Skeletal muscle cell (primary cell): ENCODE data around the gene NOL4L.
"Not testable (repeated sequence)": the region's sequence is repeated elsewhere in the genome, so short reads cannot be mapped to it uniquely, and the experiment has no call there.

Experiments used
- DNase-seq: peaks from one replicate; pipeline ENCODE4 v3.0.0-alpha.2; 2010; ENCODE audit warnings: low read depth
- H3K4me3 ChIP-seq: 2 replicates; pipeline ENCODE4 v1.5.1; 2011; ENCODE audit warnings: low read depth, mild to moderate bottlenecking, control low read depth, low read length, moderate library complexity

Gene NOL4L

GRCh38 chr20:32580219-32580969 is 4.7 kb downstream of the NOL4L start:
- H3K4me3 ChIP-seq = no peak overlapping the region
- DNase-seq = no peak

DNA sequence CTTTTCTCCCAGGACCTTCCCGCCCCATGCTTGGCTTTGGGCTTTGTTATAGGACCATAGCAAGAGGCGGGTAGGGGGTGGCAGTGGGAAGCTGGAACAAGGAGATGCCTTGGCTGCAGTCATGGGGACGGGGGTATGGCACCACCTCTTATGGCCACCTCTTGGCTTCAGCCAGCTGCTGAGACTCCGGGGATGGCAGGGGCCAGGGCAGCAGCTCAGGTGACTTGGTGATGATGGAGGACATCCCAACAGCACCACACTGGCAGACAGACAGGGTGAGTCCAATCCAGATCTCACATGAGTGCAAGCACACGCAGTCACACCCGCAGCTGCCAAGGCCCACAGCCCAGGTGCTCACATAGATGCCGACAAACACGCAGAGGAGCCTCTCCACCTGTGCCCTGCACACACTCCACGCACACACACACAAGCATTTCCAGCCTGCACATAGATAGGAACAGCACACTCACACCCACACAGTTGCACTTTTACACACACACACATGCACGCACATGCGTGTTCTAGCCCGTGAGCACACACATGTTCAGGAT is 6.2 kb downstream of the NOL4L start:
- H3K4me3 ChIP-seq = no peak overlapping the region
- no peak for DNase-seq

DNA sequence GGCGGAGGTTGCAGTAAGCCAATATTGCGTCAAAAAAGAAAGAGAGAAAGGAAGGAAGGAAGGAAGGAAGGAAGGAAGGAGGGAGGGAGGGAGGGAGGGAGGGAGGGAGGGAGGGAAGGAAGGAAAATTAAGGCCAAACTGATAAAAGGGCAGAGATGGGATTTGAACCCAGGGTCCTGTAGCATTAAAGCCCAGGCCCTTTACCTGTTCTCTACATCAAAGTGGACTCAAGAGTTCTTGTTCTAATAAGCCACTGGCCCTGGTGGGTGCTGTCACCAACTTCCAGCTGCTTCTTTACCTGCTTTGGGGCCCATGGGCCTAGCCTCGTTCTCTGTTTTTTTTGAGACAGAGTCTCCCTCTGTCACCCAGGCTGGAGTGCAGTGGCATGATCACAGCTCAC is 7.1 kb downstream of the NOL4L start:
- not testable (repeated sequence) for DNase-seq, H3K4me3 ChIP-seq

GRCh38 chr20:32577657-32578056 is 7.5 kb downstream of the NOL4L start:
- H3K4me3 ChIP-seq = no peak overlapping the region
- no peak for DNase-seq

- no peak overlapping the region for H3K4me3 ChIP-seq
- DNase-seq = no peak
Observed at GRCh38 chr20:32577023-32577422, 8.1 kb downstream of the NOL4L start.

DNA sequence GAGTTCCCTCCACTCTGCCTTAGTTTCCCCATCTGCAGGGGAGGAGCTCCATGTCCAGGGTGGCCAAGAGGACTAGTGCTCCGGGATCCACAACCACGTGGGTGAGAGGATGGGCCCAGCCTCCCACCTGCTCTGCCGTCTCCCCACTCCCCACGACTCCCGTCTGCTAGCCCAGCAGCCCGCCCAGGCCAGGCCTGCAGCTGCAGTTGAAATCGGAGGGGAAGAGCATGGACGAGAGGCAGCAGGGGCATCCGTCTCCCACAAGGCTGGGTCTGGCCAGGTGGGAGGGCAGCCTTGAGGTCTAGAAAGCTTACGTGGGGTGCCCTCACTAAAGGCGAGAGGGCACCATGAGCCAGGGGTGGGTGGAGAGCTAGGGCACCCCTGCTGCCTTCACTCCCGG is 8.6 kb downstream of the NOL4L start:
- DNase-seq = no peak
- H3K4me3 ChIP-seq = no peak overlapping the region

GRCh38 chr20:32575805-32576204 is 9.3 kb downstream of the NOL4L start:
- no peak overlapping the region for H3K4me3 ChIP-seq
- DNase-seq = no peak

GRCh38 chr20:32575227-32575581 is 9.9 kb downstream of the NOL4L start:
- DNase-seq = no peak
- H3K4me3 ChIP-seq = no peak overlapping the region

DNA sequence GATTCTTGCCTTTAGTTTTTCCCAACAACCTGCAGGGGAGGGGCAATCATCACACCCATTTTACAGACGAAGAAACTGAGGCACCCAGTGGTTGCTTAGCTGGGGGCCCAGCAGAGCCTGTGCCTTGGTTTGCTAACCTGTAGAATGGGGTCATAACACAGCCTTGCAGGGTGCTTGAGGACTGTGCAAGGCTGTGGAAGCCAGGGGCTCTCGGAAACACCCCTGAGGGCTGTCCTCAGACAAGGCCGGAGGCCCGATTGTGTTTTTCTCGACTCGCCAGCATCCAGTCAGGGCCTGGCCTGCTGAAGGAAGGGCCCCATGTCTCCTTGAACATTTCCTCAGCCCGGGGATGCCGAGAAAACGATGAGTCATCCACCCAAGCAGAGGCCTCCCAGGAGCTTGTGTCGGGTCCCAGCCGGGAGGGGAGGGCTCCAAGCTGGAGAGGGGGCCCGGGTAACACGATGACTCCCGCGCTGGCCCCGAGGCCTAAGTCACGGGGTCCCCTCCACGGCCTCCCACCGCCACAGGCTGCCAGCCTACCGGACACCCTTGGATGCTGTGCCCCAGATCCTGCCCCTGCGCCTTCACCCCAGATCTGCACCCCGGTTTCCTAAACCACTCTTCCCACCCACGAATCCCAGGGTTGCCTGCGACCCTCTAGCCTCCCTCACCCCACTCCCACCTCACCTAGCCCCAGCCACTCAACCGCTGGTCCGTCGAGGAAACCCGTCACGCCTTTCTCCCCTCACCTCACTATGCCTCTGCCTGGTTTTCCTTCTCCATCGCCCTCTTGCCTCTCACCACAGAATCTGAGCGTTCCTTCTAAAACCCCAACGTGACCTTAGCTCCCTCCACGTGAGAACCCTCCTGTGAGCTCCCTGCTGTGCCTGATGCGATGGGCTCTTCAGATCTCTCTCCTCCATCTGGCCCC is 10.6 kb downstream of the NOL4L start:
- no peak overlapping the region for H3K4me3 ChIP-seq
- DNase-seq = peak; percentile 82

DNA sequence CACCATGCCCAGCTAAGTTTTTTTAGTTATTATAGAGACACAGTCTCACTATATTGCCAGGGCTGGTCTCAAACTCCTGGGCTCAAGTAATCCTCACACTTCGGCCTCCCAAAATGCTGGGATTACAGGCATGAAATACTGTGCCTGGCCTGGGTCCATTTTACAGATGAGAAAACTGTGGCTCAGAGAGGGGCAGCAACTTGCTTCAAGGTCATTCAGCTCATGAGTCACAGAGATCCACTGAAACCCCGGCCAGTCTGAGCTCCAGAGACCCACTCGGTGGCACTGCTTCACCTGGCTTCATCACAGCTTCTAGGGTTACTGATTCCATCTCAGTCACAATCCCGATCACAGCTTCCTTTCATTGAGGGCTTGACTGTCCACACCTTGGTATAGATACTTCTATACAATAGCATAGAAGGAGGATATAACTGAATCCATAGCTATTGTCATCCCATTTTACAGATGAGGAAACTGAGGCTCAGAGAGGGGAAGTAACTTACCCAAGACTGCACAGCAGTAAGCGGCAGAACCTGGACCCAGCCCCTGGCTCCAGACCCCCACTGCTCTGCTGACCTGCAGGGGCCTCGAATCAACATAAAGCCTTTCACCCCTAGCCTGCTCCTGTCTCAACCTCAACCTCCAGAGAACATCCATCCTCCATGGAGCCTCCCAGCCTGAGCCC is 11.8 kb downstream of the NOL4L start:
- H3K4me3 ChIP-seq = no peak overlapping the region
- no peak for DNase-seq

DNA sequence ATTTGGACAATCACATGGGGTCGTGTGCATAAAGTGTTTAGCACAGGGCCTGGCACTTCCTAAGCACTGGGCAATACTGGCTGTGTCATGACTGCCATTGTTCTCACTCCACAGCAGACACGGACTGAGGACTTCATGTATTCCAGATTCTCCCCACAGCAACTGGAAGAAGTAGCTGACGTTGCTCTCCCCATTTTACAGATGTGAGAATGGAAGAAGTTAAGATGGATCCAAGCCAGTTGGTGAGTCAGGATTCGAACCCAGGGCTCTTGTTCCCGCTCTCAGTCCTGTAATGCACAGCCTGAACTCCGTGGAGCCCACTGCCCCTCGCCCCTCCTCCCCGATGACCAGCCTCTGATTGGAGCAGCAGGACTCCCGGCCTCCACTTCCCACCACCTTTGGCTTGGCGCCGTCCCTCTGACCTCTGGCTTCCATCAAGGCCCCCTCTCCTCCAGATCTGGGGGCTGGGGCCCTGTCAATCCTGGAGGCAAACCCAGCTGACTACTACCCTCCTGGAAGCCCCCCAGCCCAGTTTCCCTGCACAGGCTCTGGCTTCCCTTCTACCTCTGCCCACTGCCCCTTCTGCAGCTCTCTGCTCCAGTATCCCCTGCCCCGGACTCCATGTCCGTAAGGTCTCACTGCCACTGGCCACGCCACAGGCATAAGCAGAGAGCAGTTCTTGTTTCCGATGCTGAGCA is 12.7 kb downstream of the NOL4L start:
- no peak for DNase-seq
- H3K4me3 ChIP-seq = no peak overlapping the region

GRCh38 chr20:32571566-32571965 is 13.6 kb downstream of the NOL4L start:
- H3K4me3 ChIP-seq = no peak overlapping the region
- DNase-seq = no peak

GRCh38 chr20:32570401-32571190 is 14.5 kb downstream of the NOL4L start:
- no peak overlapping the region for H3K4me3 ChIP-seq
- DNase-seq = no peak

DNA sequence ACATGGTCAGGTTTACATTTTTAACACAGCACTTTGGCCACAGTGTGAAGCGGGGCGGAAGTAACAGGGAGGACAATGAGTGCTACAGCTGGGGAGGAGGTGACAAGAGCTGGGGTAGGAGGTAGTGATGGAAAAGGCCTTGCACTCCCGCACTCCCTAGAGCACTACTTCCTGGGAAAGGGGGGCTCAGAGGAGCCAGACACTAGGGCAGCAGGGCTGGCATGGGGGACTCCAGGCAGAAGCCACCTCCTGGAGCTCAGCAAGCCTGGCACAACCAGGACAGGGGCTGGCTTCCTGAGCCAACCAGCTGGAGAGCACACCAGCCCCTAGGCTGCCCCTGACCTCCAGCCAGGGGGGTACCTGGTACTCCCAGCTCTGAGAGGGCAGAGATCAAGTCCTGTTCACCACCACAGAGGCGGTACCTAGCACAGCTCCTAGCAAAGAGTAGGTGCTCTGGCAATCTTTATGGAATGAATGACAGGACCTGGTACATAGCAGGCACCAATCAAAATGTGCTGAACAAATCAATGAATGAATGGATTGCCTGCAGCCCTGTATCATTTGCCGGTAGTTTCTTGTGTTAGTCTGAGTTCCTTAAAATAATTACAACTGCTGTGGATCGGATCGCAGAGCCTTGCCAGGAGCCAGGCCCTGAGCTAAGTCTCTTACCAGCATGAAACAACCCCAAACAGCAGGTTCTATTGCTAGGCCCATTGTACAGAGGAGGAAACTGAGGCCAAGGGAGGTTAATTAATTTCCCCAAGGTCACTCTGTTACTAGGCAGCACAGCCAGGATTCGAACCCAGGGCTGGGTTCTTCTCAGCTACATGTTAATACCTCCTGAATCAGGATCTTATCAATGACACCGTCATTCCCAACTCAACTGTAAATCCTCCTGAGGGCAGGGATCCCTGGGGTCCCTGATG is 15.5 kb downstream of the NOL4L start:
- DNase-seq = no peak
- H3K4me3 ChIP-seq = no peak overlapping the region

DNA sequence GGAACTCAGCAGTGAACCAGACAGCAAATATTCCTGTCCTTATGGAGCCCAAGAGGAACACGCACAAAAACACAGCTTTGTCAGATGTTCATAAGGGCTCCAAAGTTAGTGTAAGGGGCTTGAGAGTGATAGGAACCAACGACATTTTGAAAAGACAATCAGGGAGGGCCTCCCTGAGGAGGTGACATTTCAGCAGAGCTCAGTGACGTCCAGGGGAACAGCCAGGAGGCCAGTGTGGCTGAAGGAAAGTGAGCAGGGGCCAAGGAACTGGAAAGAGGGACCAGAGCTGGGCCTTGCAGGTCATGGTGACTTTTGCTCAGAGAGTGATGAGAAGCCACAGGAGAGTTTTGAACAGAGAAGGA is 16.1 kb downstream of the NOL4L start:
- no peak overlapping the region for H3K4me3 ChIP-seq
- no peak for DNase-seq

- H3K4me3 ChIP-seq = no peak overlapping the region
- no peak for DNase-seq
Observed at GRCh38 chr20:32567384-32568178, 17.6 kb downstream of the NOL4L start.
